GM12875 (cell line): ENCODE data around the gene SIX3.

Experiments
- H3K4me3 ChIP-seq: one replicate; pipeline ENCODE4 v1.5.1; 2011; ENCODE audit warnings: low read depth, low read length, control low read depth
- CTCF ChIP-seq: IDR thresholded peaks from 2 replicates; pipeline ENCODE4 v1.5.1; 2011; ENCODE audit warnings: low read depth, mild to moderate bottlenecking, control low read depth, inconsistent platforms, low read length, moderate library complexity, borderline replicate concordance; ENCODE audit not compliant: insufficient read depth

SIX3 gene

GRCh38 chr2:44953499-44953883 lies 12.0 kb downstream of the SIX3 start:
- TF ChIP-seq CTCF: no peak
- H3K4me3 ChIP-seq: no peak overlapping the region

DNA sequence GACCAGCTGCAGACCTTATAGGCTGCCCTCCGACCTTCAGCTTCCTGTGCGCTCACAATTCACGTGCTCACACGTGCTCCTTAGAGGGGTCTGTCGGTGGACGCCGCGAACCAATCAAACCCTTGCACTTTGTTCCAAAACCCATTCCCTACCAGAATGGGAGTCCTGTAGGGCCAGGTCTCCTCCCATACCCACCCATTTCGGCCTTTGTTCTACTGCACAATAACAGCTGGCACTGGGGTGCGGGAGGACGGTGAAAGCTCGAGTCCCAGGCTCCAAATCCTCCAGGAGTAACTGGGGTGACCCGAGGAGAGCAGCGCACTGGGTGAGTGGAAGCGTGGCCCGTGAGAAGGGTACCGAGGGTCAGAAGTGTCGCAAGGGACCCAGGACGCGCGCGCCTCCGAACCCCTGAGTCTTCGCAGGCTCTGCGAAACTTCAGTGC lies 13.0 kb downstream of the SIX3 start:
- no peak overlapping the region for H3K4me3 ChIP-seq
- no peak for TF ChIP-seq CTCF

DNA sequence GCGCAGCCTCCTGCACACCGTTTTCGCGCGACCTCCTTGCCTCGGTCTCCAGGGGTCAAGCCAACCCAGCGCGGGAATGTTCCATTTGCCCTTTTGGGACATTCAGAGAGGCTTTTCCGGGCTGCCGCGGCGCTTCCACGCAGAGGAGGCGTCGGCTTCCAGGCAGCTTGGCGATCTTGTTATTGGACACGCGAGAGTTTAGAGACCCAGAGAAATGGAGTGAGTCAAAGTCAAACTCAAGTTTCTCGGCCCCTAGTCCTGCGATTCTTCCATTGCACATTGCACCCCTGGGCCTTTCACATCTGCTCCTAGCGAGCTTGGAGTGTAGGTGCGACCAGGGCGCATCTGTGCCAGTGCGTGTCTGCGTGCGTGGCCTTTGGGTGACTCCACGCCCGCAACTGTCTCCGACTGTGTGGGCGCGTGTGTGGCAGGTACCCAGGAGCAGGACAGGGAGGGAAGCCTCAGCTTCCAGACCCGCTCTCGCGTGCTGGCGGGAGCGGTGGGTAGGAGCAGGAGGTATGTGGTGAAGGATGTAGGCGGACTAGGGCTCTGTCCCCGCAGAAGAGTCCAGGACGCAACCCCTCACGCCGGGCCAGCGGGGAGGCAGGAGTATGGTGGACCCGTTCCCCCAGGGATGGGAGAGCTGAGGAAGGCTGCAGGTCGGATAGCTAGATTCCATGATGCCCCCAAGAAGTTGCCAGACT lies 13.5 kb downstream of the SIX3 start:
- H3K4me3 ChIP-seq: peak overlapping the region; percentile 35
- TF ChIP-seq CTCF: no peak

DNA sequence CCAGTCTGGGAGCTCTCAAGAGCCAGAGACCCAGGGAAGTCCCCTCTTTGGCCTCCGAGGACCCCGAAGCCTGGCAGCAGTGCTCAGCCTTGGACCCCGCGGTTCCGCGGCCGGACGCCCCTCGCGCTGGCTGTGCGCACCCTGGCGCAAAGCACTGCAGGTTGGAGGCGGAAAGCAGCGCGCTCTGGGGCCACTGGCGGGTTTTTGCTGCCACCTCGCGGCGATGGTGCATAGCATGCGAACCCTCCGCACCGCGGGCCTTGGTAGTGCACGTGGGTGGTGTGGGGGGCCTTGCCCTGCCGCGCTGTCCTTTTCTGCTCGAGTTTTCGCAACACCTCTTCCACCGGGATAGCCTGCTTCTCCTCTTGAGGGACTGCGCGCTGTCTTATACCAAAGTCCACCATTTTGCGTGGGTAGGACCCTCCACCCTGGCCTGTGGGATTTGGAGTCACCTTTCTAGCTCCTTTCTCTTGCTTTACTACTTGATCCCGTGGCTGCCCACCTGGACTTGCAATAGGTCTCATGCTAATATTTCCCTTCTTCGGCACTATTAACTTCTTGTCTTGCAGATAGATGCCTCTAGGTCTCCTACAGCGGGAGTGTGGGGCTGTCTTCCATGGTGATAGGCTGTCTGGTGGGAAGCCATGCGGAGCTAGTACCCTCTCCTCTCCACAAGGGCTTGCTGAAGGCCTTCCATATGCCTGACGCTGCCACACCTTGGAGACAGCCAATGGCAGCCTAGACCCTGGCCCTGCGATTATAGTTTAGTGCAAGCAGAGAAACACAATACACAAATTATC lies 14.3 kb downstream of the SIX3 start:
- TF ChIP-seq CTCF: peak; percentile 95
- H3K4me3 ChIP-seq: peak overlapping the region; percentile 35

DNA sequence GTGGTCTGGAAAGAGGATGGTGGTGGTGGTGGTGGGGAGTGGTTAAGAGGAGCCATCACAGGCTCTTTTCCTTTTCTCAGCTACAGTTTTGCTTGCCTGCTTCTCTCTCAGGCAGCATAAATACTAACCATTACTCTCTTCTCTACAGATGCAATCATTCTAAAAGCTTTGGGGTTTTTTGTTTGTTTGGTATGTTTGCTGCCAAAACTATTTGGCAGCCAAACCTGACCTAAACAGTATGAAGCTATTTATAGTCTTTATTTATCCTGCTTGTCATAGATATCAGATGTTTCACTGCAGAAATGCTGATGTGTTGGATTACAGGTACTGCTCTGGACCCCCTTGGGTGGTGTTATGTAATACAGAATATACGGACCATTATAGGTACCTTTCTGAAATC lies 15.3 kb downstream of the SIX3 start:
- TF ChIP-seq CTCF: no peak
- H3K4me3 ChIP-seq: no peak overlapping the region

DNA sequence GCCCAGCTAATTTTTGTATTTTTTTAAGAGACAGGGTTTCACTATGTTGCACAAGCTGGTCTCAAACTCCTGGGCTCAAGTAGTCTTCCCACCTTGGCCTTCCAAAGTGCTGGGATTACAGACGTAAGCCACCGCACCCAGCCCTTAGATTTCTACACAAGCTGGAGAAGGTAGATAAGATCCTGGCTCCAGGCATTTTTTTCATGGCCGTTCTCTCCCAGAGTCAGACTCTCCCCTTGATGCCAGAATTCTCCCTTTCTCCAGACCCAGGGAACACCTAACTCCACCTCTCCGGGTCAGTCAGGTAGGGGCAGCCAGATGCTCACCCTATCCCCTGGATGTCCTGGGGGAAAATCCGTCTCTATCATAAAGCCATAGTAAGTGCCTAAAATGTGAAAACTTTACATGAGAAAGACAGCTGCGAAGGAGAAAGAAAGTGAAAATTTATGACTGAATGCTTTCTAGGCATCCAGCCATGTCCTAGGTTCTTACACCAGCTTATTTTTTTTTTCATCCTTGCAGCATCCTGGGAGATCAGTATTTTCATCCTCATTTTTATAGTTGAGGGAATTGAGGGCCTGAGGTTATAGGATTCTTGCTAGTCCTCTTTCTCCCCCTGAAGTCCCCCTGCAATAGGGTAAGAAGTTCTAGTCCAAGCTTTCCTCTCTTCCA lies 16.3 kb downstream of the SIX3 start:
- no peak overlapping the region for H3K4me3 ChIP-seq
- TF ChIP-seq CTCF: no peak

- H3K4me3 ChIP-seq: no peak overlapping the region
- no peak for TF ChIP-seq CTCF
Observed at GRCh38 chr2:44959855-44960254, 18.4 kb downstream of the SIX3 start.
